GM18907 (cell line): ENCODE measurements around the gene FBXL14.

Source experiments
- ATAC-seq: cut with Tn5 transposase; IDR thresholded peaks from one replicate; pipeline ENCODE4 v1.9.1; 2021; ENCODE audit warnings: mild to moderate bottlenecking, moderate library complexity; ENCODE audit not compliant: unreplicated experiment

Gene FBXL14

DNA sequence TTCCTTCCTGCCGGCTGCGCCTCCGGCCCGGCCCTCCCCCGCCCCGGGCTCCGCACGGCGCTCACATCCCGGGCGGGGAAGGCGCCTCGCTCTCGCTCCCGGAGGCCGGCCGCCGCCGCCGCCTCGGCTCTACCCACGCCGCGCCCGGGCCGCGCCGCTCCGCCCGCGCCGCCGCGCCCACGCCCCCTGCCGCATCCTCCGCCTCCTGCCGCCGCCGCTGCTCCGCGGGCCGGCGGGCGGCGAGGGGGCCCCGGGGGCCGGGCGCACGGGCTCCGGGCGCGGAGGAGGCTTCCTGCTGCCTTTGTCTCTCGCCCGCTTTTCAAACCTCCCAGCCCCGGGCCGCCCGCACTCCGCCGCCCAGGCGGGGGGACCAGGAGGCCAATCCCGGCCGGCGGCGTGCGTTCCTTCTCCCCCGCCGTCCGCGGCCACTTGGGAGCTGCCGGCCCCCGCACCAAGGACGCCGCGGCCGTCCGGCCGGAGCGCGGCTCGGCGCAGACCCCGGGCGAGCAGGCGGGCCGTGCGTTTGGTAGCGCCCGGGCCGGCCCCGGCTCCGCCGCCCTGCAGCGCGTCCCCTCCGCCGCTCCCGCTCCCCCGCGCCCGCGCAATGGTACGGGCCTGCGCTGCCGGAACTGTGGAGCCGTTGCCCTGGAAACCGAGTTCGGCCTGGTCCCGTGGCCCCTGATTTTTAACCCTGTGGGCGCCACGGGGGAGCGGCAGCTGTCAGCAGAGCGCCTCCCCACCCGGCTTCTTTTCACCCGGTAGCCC, at the start of gene FBXL14:
Gene FBXL14 (minus strand): TSS at position 321 of the 765 bp plus-strand sequence. CDS start 515 bp downstream, outside the sequence.
- ATAC-seq, result peak; percentile 58

DNA sequence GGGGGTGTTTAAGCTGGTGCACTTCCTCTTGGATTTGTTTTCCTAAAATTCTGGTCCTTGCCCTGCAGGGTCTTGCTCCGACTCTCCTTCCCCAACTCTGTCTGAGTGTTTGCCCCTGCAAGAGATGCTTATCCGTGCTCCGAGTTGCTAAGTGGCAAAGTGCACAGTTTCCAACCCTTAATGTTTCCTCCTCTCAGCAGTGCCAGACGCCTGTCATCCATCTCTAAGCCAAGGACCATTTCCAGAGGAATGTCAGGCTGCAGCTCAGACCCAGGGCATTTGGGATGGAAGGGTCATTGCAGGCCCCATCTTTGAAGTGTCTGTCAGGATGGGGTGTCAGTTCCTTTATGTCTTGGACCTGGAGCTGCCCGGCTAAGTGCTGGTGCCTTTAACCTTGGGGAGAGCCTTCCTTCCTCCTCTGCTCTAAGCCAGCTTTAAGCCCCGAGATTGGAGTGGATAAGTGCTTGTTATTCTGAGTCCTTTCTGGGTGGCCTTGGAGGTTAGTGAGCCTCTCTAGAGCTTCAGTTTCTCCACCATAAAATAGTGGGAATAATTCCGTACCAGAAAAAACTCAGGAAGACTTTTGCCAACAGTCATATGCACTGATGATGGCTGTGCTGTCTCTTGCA, 49.6 kb upstream of the FBXL14 start:
- no peak for ATAC-seq

DNA sequence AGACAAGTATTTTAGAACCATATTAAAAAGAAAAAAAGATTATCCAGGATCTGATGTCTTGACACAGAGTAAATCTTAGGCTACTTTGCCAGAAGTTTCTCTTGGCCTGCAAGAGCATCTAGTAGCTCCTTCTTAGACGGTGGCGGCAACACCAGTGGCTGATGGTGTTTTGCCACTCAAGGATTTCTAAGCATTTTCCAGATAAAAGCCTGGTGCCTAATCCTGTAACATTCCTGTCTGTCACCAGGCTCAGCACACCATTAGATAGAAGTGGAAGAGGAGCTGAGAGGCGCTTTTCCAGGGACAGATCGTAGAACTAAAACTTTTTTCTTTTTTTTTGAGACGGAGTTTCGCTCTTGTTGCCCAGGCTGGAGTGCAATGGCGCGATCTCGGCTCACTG, 48.7 kb upstream of the FBXL14 start:
- ATAC-seq, result no peak

DNA sequence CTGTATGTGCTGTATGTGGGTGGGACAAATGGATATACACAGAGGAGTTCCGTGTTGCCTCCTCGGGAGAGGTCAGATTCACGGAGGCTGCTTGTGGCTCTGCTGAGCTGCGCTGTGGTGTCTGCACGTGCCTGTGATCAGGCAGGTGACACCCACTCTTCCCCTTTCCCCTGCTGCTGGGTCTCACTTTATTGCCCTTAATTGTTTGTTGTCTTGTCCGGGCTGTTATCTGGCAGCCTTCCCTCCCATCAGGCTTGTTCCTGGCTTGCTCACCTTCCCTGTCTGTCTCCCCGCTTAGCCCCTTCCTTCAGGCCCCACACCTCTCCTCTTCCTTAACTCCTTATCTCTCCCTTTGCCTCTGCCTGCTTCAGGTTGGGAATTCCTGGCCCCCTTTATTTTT, 48.1 kb upstream of the FBXL14 start:
- no peak for ATAC-seq

- no peak for ATAC-seq
Observed at GRCh38 chr12:1640328-1641234, 46.2 kb upstream of the FBXL14 start.

GRCh38 chr12:1639538-1639937, 45.2 kb upstream of the FBXL14 start:
- no peak for ATAC-seq

- no peak for ATAC-seq
Observed at GRCh38 chr12:1638203-1638602, 43.8 kb upstream of the FBXL14 start.

DNA sequence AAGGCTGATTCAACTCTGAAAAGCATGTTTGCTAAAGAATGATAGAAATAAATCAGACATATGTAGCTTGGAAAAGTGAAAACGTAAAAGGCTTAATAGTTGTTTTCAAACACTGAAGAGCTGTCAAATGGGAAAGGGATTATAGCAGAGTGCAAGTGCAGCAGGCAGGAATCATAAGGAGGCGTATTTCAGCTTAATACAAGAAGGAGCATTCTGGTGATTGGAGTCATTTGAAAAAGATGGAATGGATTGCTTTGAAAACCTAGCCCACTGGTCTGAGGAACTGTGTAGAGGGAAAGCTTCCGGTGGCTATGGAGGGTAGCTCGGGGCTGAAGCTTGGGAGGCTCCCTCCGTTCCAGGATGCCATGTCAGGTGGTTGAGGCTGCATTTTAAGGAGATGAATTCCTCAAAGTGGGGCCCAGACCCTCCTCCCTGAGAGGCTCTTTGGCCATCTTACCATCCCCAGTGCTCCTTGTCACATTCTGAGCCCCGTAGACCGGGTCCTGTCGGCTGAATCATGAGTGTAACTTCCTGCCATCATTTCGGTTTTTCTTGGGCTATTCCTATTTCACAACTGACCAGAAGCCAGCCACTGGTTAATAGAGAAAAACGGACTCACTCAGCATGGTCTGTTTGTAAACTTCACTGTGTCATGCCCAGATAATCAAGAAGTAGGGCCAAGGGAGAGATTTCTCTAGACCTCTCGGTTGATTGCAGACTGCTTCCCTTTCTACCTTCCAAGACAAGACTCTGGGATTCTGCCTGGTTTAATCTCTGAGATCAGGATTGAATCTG, 41.1 kb upstream of the FBXL14 start:
- no peak for ATAC-seq

DNA sequence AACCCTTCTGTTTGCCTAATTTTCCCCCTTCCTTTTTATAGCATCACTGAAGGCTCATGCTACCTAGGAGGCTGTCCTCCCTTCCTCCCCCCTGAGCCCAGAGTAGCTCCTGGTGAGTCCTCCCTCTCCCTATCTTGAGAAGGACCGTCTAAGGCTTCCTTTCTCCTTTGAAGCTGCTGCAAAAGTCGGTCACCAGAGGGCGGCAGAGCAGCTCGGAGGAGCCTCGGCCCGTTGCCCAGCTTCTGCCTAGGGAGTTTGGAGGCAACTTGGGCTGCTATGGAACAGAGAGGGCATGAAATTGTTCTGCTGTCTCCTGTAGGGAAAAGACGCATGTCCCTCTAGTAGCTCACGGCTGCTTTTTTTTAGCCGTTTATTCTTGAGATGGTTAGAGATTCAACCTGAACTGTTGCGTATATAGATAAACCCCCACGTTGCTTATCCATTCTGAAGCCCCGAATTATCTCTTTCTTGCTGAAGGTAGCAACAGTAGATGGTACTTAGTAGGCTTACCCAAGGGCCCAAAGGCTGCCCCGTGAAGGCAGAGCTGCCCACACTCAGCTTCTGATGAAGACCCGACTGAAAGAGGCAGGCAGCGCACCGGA, 40.3 kb upstream of the FBXL14 start:
- no peak for ATAC-seq

- no peak for ATAC-seq
Observed at GRCh38 chr12:1634149-1634548, 39.8 kb upstream of the FBXL14 start.

DNA sequence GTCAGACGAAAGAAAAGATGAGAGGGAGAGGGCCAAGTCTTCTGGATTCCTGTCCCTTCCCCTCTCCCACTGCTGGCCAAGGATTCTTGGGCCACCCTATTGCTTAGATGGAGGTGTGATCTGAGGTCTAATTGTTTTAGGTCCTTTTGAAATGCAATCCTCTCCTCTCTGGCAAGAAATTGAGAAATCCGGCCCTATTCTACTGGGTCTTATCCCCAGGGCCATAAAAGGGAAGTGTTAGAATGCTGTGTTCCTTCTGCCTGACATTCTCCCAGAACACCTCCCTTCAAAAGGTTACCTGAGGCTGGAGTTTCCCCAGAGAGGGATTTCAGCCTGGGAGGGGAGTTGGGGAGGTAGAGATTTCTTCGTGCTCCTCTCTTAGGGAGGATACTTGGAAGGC, 39.1 kb upstream of the FBXL14 start:
- no peak for ATAC-seq

- ATAC-seq, result no peak
Observed at GRCh38 chr12:1632702-1633101, 38.3 kb upstream of the FBXL14 start.

GRCh38 chr12:1630827-1631591, 36.6 kb upstream of the FBXL14 start:
- no peak for ATAC-seq

DNA sequence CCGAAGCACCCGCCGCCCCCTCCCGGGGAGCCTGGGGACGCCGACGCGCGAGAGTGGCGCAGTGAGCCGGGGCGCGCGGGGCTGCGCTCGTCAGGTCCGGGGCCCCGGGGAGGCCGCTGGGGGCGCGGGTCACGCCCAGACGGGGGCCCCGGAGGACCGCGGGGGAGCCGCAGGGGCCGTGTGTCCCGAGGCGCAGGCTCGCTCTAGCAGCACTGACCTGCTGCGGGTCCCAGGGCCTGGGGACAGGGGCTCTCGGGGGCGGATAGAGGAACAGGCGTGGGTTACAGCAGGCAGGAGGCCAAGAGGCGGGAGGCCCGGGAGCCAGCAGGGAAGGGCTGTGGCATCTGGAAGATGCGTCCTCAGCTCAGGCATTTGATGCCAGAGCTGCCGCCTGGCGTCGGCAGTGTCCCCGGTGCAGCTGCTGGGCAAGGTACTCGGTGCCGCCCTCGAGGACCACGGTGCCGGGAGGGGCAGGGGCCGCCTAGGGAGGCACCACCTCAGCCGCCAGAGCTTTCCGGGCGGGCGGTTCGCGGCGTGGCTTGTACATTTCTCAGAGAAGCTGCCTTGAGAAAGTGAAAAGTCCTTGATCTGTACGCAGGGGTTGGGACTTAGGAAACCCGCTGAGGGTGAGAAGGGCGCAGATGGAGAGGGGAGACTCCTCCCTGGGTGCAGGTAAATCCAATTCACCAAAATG, 35.9 kb upstream of the FBXL14 start:
- no peak for ATAC-seq

DNA sequence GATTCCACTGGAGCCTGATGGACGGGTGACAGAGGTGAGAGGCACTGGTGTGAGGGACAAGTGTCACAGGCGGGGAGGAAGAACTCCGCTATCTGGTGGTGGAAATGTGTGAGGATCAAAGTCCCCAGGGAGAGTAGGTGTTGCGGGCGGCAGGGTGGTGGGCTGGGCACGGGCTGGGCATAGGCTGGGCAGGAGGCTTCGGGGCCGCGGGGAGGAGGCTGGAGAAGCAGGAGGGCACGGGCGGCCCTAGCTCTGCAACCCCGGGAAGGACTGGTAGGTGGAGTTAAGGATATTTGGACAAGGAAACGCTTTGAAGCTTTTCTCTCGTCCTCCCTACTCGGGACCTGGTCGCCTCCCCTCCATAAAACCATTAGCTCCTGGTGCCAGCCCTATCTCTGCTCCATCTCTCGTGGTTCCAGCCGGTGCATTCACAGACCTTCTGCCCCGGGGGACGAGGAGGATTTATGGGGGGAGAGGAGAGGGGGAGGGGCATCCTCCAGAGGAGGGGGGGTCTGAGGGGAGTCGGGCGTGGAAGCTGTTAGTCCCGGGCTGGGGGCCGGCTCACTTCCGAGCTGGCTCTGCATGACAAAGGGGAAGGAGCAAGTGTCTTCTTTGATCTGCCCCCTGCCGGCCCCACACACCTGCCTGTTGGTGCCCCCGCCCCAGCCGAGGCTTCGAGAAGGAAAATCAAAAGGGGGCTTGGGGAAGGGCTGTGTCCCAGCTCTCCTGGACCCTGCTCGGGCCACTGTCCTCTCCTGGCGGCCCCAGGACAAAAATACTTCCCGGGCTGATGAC, 35.2 kb upstream of the FBXL14 start:
- ATAC-seq, result no peak

GRCh38 chr12:1628666-1629337, 34.4 kb upstream of the FBXL14 start, which contains the start of gene WNT5B:
TSS of gene WNT5B (plus strand) at chr12:1629231. CDS start at chr12:1631355, 2,124 bp downstream.
- no peak for ATAC-seq

DNA sequence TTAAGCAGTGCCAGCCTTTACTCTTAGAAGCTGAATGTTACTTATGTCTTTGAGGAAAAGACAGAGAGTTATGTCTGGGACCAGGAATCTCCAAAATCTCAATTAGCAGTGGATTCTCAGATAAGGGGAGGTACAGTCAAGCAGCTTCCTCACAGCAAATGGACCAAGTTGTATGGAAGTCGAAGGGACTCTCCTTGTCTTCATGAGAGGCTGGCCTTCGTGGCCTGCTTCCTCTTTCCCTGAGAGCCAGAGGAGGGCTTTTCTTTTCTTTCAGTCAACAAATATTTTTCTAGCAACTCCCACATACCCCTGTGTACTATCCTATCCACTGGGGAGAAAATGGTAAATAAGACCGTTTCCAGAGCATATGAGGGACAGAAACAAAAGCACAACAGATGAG, 28.0 kb upstream of the FBXL14 start:
- no peak for ATAC-seq

DNA sequence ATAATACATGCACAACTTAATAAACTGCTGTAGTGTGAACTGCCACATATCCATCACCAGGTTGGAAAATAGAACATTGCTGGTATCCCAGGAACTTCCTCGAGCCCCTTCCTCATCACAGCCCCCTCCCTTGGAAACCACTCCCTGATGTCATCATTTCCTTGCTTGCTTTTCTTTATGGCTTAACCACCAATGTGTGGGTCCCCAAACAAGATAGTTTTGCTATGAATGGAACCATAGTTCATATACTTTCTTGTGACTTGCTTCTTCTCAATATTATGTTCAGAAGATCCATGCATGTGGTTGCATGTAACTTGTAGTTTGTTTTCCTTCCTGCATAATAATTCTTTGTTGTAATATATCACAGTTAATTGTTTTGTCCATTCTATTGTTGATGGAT, 25.7 kb upstream of the FBXL14 start:
- no peak for ATAC-seq
